Activated CD8-positive, alpha-beta T cell treated with anti-CD3 and anti-CD28 coated beads for 36 hours (primary cell): ENCODE measurements around the gene APBB2. TPM values are rescaled to one million over a fixed set of nuclear protein-coding genes. Genes with fewer than 3 reads are reported as not detected.
"Not testable (repeated sequence)": the region's sequence is repeated elsewhere in the genome, so short reads cannot be mapped to it uniquely, and the experiment has no call there.

Experiments
- ATAC-seq: fragments of 200-7000 bp; cut with Tn5 transposase; one replicate; pipeline ENCODE4 v1.10.0; 2021; ENCODE audit warnings: mild to moderate bottlenecking, moderate library complexity
- CTCF ChIA-PET: fragments of 350-600 bp; sonication (Branson Sonifier 250); formaldehyde crosslinking; loops from one replicate; lab custom pipeline; 2021; ENCODE audit warnings: antibody characterized with exemption; lab: Charles Lee
- POLR2A ChIA-PET: fragments of 350-600 bp; sonication (Branson Sonifier 250); formaldehyde crosslinking; loops from one replicate; lab custom pipeline; 2021; ENCODE audit warnings: antibody characterized with exemption; lab: Charles Lee
- DNase-seq: peaks from one replicate; pipeline ENCODE4 v3.0.0-alpha.2; 2020
- H3K27ac Mint-ChIP-seq: one replicate; pipeline ENCODE4 v1.8.0; 2021; ENCODE audit warnings: mild to moderate bottlenecking, mixed read lengths
- H3K27me3 Mint-ChIP-seq: one replicate; pipeline ENCODE4 v1.8.0; 2021; ENCODE audit warnings: mixed read lengths
- H3K36me3 Mint-ChIP-seq: one replicate; pipeline ENCODE4 v1.8.0; 2021; ENCODE audit warnings: low read depth, mixed read lengths
- H3K4me1 Mint-ChIP-seq: one replicate; pipeline ENCODE4 v1.8.0; 2021; ENCODE audit warnings: low read depth, mixed read lengths
- H3K4me3 Mint-ChIP-seq: one replicate; pipeline ENCODE4 v1.8.0; 2021; ENCODE audit warnings: mild to moderate bottlenecking, moderate library complexity, mixed read lengths
- H3K9me3 Mint-ChIP-seq: one replicate; pipeline ENCODE4 v1.8.0; 2021; ENCODE audit warnings: mixed read lengths
- intact Hi-C: fragments of 100-400 bp; cut with micrococcal nuclease; formaldehyde crosslinking; loops from one replicate; pipeline ENCODE4 v1.10.0; 2022
- total RNA-seq, 2 experiments: library from RNA; stranded (reverse); gene quantifications; one replicate each; pipeline ENCODE4 v1.2.3, GENCODE V29; 2021
- TF ChIP-seq, protein P1 (sequence below): fragments of 200-600 bp; IDR thresholded peaks from one replicate; pipeline ENCODE4 v1.8.0; 2022; ENCODE audit warnings: antibody characterized with exemption, mild to moderate bottlenecking

Gene APBB2
- total RNA-seq, 2 experiments from 2014 or later: 0.89 to 2.3 TPM

DNA sequence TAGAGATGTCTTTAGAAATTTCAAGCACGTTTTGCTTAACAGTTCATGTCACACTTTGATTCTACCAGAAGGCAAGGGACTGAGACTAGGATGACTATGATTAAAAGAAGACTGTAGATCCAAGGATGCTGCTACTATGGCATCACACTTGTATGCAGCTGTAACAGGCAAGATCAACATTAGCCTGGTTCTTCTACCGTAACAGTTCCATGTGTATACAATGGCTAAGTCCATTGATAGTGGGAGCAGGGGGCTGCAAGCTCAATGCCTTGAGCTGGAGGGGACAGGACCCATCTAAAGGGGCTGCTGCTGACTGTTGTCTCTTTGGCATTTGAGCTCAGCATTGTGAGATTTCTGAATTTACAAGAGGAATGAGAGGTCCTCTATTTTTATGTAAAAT lies 212.0 kb downstream of the APBB2 start:
- Mint-ChIP-seq H3K4me3 (no peak overlapping the region), H3K27me3 (peaks cover 5% of the 10 kb centered on the region), H3K4me1 (no peaks in the 10 kb centered on the region), H3K27ac (no peak overlapping the region), H3K9me3 (no peaks in the 10 kb centered on the region), H3K36me3 (no peaks in the 10 kb centered on the region)
- DNase-seq: no peak
- no peak for ATAC-seq
- intact Hi-C loops: no loop called here
- ChIA-PET CTCF (interaction anchor here (1.4 kb wide), 1 partner anchor 12 kb away, joined by 3 read pairs; no protein-coding TSS in a partner anchor), POLR2A (no interaction called here)
- TF ChIP-seq, protein P1, sequence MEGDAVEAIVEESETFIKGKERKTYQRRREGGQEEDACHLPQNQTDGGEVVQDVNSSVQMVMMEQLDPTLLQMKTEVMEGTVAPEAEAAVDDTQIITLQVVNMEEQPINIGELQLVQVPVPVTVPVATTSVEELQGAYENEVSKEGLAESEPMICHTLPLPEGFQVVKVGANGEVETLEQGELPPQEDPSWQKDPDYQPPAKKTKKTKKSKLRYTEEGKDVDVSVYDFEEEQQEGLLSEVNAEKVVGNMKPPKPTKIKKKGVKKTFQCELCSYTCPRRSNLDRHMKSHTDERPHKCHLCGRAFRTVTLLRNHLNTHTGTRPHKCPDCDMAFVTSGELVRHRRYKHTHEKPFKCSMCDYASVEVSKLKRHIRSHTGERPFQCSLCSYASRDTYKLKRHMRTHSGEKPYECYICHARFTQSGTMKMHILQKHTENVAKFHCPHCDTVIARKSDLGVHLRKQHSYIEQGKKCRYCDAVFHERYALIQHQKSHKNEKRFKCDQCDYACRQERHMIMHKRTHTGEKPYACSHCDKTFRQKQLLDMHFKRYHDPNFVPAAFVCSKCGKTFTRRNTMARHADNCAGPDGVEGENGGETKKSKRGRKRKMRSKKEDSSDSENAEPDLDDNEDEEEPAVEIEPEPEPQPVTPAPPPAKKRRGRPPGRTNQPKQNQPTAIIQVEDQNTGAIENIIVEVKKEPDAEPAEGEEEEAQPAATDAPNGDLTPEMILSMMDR: no peak

DNA sequence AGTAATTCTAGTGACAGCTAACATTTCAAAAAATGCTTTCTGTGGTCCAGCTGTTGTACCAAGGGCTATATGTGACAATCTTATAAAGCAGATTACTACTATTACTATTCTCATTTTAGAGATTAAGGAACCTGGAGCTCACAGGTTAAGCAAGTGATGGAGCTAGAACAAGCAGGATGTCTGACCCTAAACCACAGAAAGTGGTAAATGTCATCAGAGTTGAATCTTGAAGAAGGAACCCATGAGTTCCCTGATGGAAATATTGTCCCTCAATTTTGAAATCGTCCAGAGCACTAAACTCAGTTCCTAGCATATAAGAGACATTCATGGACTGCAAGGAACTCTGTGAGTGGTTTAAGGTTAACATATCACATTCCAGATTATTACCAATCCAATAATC lies 214.0 kb downstream of the APBB2 start:
- DNase-seq (no peak), ATAC-seq (no peak)
- ChIA-PET CTCF (no interaction called here), POLR2A (no interaction called here)
- TF ChIP-seq, protein P1: no peak
- Mint-ChIP-seq H3K27ac (no peak overlapping the region), H3K9me3 (no peaks in the 10 kb centered on the region), H3K4me3 (no peak overlapping the region), H3K36me3 (no peaks in the 10 kb centered on the region), H3K4me1 (no peaks in the 10 kb centered on the region), H3K27me3 (peaks cover 14% of the 10 kb centered on the region)
- intact Hi-C loops: no loop called here

DNA sequence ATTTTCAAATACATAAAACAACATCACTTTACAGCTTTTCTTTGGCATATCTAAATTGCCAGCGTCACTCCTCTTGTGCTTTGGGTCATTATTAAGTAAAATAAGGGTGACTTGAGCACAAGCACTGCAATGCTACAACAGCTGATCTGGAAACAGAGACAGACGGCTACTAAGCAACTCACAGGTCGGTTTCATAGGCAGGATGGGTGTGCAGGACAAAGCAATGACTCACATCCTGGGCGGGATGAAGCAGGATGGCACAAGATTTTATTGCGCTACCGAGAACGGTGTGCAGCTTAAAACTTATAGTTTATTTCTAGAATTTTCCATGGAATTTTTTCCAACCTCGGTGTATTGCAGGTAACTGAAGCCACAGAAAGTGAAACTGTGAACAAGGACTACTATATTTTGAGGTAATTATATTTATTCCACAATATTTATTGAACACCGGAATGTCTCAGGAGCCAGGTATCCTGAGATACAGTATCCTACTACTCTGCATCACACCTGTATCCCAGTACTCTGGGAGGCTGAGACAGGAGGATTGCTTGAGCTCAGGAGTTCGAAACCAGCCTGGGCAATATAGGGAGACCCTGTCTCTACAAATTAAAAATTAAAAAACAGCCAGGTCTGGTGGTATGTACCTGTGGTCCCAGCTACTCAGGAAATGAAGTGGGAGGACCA lies 215.5 kb downstream of the APBB2 start:
- CTCF ChIA-PET: no interaction called here
- peaks cover 14% of the 10 kb centered on the region for H3K27me3 Mint-ChIP-seq

DNA sequence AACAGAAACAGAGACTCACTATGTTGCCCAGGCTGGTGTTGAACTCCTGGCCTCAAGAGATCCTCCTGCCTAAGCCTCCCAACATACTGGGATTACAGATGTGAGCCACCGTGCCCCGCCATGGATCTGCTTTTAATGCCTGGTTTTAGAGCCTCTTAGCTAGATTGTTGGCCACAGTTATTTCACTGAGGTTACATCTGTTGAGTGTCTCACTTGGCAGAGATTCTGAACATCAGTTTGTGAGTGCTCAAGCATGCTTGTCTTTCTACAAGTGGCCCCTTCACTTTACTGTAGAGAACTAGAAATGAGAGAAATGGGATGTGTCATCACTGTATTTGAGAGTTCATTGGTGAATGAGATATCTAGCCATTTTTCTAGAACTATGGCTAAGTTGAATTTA lies 218.5 kb downstream of the APBB2 start:
- Mint-ChIP-seq H3K27me3 (peaks cover 12% of the 10 kb centered on the region), H3K4me3 (no peak overlapping the region), H3K27ac (no peak overlapping the region), H3K36me3 (no peaks in the 10 kb centered on the region), H3K4me1 (peaks cover 3% of the 10 kb centered on the region), H3K9me3 (no peaks in the 10 kb centered on the region)
- TF ChIP-seq, protein P1: no peak
- CTCF ChIA-PET: interaction anchor here (1.5 kb wide), 1 partner anchor 71 kb away, joined by 3 read pairs; no protein-coding TSS in a partner anchor
- POLR2A ChIA-PET: no interaction called here
- ATAC-seq (no peak), DNase-seq (no peak)
- intact Hi-C loops: no loop called here

More for the DNA sequence above, 215.5 kb downstream of the APBB2 start:
- POLR2A ChIA-PET: no interaction called here
- ATAC-seq: no peak
- Mint-ChIP-seq H3K4me1 (no peaks in the 10 kb centered on the region), H3K36me3 (no peaks in the 10 kb centered on the region), H3K27ac (no peak overlapping the region), H3K4me3 (no peak overlapping the region), H3K9me3 (no peaks in the 10 kb centered on the region)
- DNase-seq: no peak
- TF ChIP-seq, protein P1: no peak
- intact Hi-C loops: no loop called here

DNA sequence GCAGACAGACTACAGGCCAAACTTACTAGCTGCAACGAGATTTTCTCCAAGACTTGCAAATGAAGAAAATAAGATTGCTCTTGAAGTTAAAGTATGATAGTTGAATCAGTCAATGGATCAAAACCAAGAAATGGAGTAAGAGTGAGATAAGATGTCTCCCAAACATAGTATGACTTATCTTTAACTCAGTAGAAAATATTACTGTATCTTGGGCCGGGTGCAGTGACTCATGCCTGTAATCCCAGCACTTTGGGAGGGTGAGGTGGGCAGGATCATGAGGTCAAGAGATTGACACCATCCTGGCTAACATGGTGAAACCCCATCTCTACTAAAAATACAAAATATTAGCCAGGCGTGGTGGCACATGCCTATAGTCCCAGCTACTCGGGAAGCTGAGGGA lies 220.0 kb downstream of the APBB2 start:
- H3K4me1 Mint-ChIP-seq, H3K27ac Mint-ChIP-seq, DNase-seq, H3K36me3 Mint-ChIP-seq, H3K27me3 Mint-ChIP-seq, CTCF ChIA-PET, POLR2A ChIA-PET, H3K4me3 Mint-ChIP-seq, ATAC-seq, intact Hi-C loops, H3K9me3 Mint-ChIP-seq: not testable (repeated sequence)

DNA sequence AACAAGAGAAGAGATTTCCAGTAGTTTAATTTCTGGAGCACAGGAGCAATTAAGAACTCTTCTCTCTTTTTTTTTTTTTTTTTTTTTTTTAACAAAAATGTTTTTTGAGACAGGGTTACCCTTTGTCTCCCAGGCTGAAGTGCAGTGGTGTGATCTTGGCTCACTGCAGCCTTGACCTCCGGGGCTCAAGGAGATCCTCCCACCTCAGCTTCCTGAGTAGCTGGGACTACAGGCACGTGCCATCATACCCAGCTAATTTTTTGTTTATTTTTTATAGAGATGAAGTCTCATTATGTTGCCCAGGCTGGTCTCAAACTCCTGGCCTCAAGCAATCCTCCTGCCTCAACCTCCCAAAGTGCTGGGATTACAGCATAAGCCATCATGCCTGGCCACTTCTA lies 221.0 kb downstream of the APBB2 start:
- H3K4me3 Mint-ChIP-seq, CTCF ChIA-PET, H3K27ac Mint-ChIP-seq: not testable (repeated sequence)

More for the DNA sequence above, 221.0 kb downstream of the APBB2 start:
- intact Hi-C loops, ATAC-seq, H3K36me3 Mint-ChIP-seq, H3K4me1 Mint-ChIP-seq, DNase-seq, H3K9me3 Mint-ChIP-seq, H3K27me3 Mint-ChIP-seq, POLR2A ChIA-PET: not testable (repeated sequence)
